Measurements from ENCODE around the gene AGBL2. TPM values are rescaled to one million over a fixed set of nuclear protein-coding genes. Genes with fewer than 3 reads are reported as not detected.

Gene AGBL2
- polyA plus RNA-seq, 1 donor from 2014 or later = not detected

DNA sequence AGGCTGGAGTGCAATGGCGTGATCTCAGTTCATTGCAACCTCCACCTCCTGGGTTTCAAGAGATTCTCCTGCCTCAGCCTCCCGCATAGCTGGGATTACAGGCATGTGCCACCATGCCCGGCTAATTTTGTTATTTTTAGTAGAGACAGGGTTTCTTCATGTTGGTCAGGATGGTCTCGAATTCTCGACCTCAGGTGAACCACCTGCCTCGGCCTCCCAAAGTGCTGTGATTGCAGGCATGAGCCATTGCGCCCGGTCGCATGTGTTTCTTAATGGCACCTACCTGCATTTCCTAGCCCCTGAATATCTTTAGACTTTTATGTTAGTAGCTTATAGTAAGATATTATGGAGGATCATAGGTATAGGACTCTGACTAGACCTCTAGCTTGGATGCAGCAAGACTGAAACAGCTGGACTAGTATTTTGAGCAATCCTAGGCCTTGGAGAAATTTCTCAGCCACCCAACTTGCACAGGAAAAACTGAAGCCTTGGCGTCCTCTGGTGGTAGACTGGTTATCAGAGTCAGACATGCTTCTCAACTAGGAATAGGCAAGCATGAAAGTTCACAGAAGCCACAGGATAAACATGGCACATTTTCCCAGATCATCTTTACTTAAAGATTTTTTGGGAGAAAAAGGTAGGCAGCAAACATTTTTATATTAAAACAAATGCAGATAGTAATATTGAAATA is 98.3 kb downstream of the AGBL2 start:
- H3F3A ChIP-seq (ENCODE audit: insufficient read depth, low read length, poor library complexity, severe bottlenecking) = no peaks in the 10 kb centered on the region
- H3K9me2 ChIP-seq (ENCODE audit: insufficient read depth, low read length) = no peaks in the 10 kb centered on the region
- H4K20me1 ChIP-seq (ENCODE audit: insufficient read depth) = no peaks in the 10 kb centered on the region
- no peak overlapping the region for H3K27ac ChIP-seq (ENCODE audit: low read length)
- H2AFZ ChIP-seq (ENCODE audit: low read depth, low read length) = no peak overlapping the region
- no peak for TF ChIP-seq POLR2AphosphoS5 (IDR thresholded peaks at IDR 0.05)
- TF ChIP-seq TAF1 (IDR thresholded peaks at IDR 0.05; ENCODE audit: low read depth) = no peak
- TF ChIP-seq EP300 (conservative IDR thresholded peaks at IDR 0.05; ENCODE audit: poor library complexity, severe bottlenecking) = no peak
- TF ChIP-seq MXI1 (conservative IDR thresholded peaks at IDR 0.05; ENCODE audit: poor library complexity, severe bottlenecking) = no peak
- no peak for TF ChIP-seq EZH2 (IDR thresholded peaks at IDR 0.05; ENCODE audit: borderline replicate concordance, insufficient read depth, low read length, poor library complexity, severe bottlenecking)
- peak; percentile 81 for TF ChIP-seq RAD21 (conservative IDR thresholded peaks at IDR 0.05)
- TF ChIP-seq, protein P1, sequence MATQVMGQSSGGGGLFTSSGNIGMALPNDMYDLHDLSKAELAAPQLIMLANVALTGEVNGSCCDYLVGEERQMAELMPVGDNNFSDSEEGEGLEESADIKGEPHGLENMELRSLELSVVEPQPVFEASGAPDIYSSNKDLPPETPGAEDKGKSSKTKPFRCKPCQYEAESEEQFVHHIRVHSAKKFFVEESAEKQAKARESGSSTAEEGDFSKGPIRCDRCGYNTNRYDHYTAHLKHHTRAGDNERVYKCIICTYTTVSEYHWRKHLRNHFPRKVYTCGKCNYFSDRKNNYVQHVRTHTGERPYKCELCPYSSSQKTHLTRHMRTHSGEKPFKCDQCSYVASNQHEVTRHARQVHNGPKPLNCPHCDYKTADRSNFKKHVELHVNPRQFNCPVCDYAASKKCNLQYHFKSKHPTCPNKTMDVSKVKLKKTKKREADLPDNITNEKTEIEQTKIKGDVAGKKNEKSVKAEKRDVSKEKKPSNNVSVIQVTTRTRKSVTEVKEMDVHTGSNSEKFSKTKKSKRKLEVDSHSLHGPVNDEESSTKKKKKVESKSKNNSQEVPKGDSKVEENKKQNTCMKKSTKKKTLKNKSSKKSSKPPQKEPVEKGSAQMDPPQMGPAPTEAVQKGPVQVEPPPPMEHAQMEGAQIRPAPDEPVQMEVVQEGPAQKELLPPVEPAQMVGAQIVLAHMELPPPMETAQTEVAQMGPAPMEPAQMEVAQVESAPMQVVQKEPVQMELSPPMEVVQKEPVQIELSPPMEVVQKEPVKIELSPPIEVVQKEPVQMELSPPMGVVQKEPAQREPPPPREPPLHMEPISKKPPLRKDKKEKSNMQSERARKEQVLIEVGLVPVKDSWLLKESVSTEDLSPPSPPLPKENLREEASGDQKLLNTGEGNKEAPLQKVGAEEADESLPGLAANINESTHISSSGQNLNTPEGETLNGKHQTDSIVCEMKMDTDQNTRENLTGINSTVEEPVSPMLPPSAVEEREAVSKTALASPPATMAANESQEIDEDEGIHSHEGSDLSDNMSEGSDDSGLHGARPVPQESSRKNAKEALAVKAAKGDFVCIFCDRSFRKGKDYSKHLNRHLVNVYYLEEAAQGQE (IDR thresholded peaks at IDR 0.05; ENCODE audit: borderline replicate concordance) = no peak
- TF ChIP-seq SMC3 (conservative IDR thresholded peaks at IDR 0.05; ENCODE audit: poor library complexity) = peak; percentile 79
- TF ChIP-seq, protein P2, sequence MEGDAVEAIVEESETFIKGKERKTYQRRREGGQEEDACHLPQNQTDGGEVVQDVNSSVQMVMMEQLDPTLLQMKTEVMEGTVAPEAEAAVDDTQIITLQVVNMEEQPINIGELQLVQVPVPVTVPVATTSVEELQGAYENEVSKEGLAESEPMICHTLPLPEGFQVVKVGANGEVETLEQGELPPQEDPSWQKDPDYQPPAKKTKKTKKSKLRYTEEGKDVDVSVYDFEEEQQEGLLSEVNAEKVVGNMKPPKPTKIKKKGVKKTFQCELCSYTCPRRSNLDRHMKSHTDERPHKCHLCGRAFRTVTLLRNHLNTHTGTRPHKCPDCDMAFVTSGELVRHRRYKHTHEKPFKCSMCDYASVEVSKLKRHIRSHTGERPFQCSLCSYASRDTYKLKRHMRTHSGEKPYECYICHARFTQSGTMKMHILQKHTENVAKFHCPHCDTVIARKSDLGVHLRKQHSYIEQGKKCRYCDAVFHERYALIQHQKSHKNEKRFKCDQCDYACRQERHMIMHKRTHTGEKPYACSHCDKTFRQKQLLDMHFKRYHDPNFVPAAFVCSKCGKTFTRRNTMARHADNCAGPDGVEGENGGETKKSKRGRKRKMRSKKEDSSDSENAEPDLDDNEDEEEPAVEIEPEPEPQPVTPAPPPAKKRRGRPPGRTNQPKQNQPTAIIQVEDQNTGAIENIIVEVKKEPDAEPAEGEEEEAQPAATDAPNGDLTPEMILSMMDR (IDR thresholded peaks at IDR 0.05; ENCODE audit: poor library complexity, severe bottlenecking) = peak; percentile 74
- no peaks in the 10 kb centered on the region for H3K27me3 ChIP-seq (ENCODE audit: insufficient read depth, low read depth, low read length)
- H3K79me2 ChIP-seq (replicated peaks; ENCODE audit: insufficient read depth, low read length) = no peaks in the 10 kb centered on the region
- no peaks in the 10 kb centered on the region for H3K9me3 ChIP-seq (ENCODE audit: low read length)
- no peak overlapping the region for H3K4me2 ChIP-seq (ENCODE audit: low read length)
- no peaks in the 10 kb centered on the region for H3K36me3 ChIP-seq (ENCODE audit: insufficient read depth, low read length)
- H3K9ac ChIP-seq (ENCODE audit: low read length) = no peak overlapping the region
- H3K4me3 ChIP-seq (ENCODE audit: low read length) = no peak overlapping the region

DNA sequence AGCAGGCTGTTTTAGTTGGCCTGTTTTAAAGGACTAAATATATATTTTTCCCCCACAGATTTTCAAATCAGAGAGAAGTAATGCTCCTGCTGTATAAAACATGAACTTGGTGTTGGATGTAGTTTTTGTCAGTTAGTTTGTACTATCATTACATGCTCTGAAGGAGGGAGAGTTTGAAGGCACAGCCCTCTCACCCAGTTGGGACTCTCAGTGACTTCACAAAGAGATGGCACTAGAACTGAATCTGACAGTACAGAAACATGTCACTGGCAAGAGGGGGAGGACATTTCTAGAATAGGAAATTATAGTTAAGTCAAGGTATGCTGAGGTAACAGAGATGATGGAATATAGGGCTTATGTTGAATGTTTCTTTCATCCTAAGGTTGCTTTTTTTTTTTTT is 99.9 kb downstream of the AGBL2 start:
- Histone ChIP-seq H3K27me3 (ENCODE audit: insufficient read depth, low read depth, low read length) (no peaks in the 10 kb centered on the region), H3K9ac (ENCODE audit: low read length) (no peak overlapping the region), H3K9me3 (ENCODE audit: low read length) (no peaks in the 10 kb centered on the region), H2AFZ (ENCODE audit: low read depth, low read length) (no peak overlapping the region), H3K36me3 (ENCODE audit: insufficient read depth, low read length) (no peaks in the 10 kb centered on the region), H3K9me2 (ENCODE audit: insufficient read depth, low read length) (no peaks in the 10 kb centered on the region), H3K27ac (ENCODE audit: low read length) (no peak overlapping the region), H3K79me2 (replicated peaks; ENCODE audit: insufficient read depth, low read length) (no peaks in the 10 kb centered on the region), H4K20me1 (ENCODE audit: insufficient read depth) (no peaks in the 10 kb centered on the region), H3K4me3 (ENCODE audit: low read length) (no peak overlapping the region), H3K4me2 (ENCODE audit: low read length) (no peak overlapping the region), H3F3A (ENCODE audit: insufficient read depth, low read length, poor library complexity, severe bottlenecking) (no peaks in the 10 kb centered on the region)
- TF ChIP-seq EZH2 (IDR thresholded peaks at IDR 0.05; ENCODE audit: borderline replicate concordance, insufficient read depth, low read length, poor library complexity, severe bottlenecking) (no peak), TAF1 (IDR thresholded peaks at IDR 0.05; ENCODE audit: low read depth) (no peak), RAD21 (conservative IDR thresholded peaks at IDR 0.05) (no peak), POLR2AphosphoS5 (IDR thresholded peaks at IDR 0.05) (no peak), MXI1 (conservative IDR thresholded peaks at IDR 0.05; ENCODE audit: poor library complexity, severe bottlenecking) (no peak), SMC3 (conservative IDR thresholded peaks at IDR 0.05; ENCODE audit: poor library complexity) (no peak), EP300 (conservative IDR thresholded peaks at IDR 0.05; ENCODE audit: poor library complexity, severe bottlenecking) (no peak)
- TF ChIP-seq, protein P2 (IDR thresholded peaks at IDR 0.05; ENCODE audit: poor library complexity, severe bottlenecking) = no peak
- TF ChIP-seq, protein P1 (IDR thresholded peaks at IDR 0.05; ENCODE audit: borderline replicate concordance) = no peak
